Measurements from ENCODE around the gene LGI4.
"Not testable (repeated sequence)": the region's sequence is repeated elsewhere in the genome, so short reads cannot be mapped to it uniquely, and the experiment has no call there.

Gene LGI4

DNA sequence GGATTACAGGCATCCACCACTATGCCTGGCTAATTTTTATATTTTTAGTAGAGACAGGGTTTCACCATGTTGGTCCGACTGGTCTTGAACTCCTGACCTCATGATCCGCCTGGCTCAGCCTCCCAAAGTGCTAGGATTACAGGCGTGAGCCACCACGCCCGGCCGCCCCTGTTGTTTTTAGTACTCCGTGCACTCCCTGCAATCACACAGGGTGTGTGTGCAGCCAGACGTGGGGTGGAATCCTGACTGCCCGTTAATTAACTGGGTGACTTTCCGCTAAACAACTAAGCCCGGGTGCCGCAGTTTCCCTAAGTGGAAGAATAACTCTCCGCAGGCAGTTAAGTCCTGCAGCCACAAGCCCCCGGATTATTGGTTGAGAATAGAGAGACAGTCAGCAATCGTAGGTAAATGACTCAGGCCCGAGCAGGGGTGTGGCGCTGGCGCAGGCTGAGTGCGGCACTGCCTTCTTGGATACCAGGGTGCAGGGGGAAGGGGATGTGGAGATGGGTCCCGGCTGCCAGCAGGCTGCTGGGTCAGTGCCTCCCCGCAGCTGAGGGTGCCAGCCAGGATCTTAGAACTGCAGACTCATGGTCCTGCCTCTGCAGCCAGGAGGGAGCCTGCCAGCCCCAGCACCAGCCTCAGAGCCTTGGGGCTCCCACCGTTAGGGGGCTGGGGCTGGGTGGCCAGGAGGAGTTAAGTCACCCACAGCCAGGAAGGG lies 25.3 kb downstream of the LGI4 start:
- H3K27ac ChIP-seq (ENCODE audit: low read length) = no peak overlapping the region
- peaks cover 0 to 4% of the 10 kb centered on the region in 2 donors for H3K4me1 ChIP-seq (ENCODE audit: control insufficient read depth in 1 of 2, insufficient read depth in 2 of 2, low read length in 2 of 2)
- no peaks in the 10 kb centered on the region for H3K36me3 ChIP-seq (ENCODE audit: control insufficient read depth in 1 of 2, insufficient read depth in 2 of 2, low read length in 2 of 2)
- H3K4me3 ChIP-seq (ENCODE audit: low read depth in 1 of 2, low read length in 2 of 2) = no peak overlapping the region
- no peaks in the 10 kb centered on the region for H3K9me3 ChIP-seq (ENCODE audit: control insufficient read depth in 1 of 2, low read length in 2 of 2)
- H3K27me3 ChIP-seq (ENCODE audit: low read depth, low read length) = no peaks in the 10 kb centered on the region

DNA sequence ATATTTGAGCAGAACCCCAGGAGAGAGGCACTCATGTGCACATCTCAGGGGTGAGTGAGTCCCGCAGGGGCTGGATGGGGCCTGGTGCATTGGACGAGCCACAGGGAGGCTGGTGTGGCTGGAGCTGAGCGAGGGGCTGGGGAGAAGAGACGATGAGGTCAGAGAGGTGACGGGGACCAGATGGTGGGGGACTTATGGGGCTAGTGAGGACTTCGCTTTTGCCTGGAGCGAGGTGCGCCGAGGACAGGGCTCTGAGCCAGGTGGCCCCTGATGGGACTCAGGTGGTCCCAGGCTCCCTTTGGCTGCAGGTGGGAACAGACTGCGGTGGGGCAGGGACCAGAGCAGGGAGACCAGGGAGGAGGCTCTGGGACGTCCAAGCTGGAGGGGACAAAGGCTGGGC lies 26.1 kb downstream of the LGI4 start:
- Histone ChIP-seq H3K27me3 (ENCODE audit: low read depth, low read length) (no peaks in the 10 kb centered on the region), H3K27ac (ENCODE audit: low read length) (no peak overlapping the region), H3K4me3 (ENCODE audit: low read depth in 1 of 2, low read length in 2 of 2) (no peak overlapping the region), H3K36me3 (ENCODE audit: control insufficient read depth in 1 of 2, insufficient read depth in 2 of 2, low read length in 2 of 2) (no peaks in the 10 kb centered on the region), H3K9me3 (ENCODE audit: control insufficient read depth in 1 of 2, low read length in 2 of 2) (no peaks in the 10 kb centered on the region), H3K4me1 (ENCODE audit: control insufficient read depth in 1 of 2, insufficient read depth in 2 of 2, low read length in 2 of 2) (no peaks in the 10 kb centered on the region)

DNA sequence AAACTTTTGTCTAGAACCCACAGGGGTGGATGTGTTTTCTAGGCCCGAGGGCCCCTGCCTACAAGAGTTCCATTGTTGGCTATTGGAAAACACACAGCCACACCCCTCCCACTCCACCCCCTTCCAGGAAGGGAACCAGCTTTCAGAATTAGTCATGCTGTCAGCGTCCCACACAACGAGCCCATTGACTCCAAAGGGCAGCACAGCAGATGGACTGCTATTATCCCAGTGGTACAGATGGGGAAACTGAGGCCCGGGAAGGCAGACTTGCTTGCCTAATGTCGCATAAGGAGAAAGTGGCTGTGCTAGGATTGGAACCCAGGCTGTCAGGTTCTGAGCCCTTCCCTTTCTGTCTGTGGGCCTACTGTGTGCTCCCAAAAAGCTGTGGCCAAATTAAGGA lies 27.3 kb downstream of the LGI4 start:
- peak overlapping the region; percentile 50 for H3K27ac ChIP-seq (ENCODE audit: low read length)
- no peaks in the 10 kb centered on the region for H3K27me3 ChIP-seq (ENCODE audit: low read depth, low read length)

DNA sequence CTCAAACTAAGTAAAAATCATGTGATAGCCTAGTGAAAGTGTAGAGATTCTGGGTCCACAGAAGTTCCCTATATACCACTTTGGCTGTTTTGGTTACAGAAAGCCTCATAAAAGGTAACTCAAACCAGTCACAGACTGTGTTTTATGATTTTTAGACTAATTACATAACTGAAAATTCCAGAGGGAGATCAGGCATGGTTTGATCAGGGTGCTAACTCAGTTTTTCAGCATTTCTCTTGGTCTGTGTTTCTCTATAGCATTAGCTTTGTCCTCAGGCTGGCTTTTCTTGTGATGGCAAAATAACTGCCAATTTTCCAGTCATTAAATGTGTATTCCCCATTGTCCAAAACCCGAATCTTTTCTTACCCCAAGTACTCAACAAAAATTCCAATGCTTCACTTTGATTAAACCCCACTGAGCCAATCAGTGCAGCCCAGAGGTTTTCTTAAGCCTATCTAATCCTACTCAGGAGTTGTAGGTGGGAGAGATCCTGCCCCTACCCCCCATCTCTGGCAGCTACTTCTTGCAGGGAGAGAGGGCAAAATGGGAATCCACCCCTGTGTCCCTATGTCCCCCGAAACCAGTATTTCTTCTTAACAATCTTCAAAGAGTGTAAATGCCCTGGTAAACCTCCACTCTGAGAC lies 27.8 kb downstream of the LGI4 start:
- Histone ChIP-seq H3K4me3 (ENCODE audit: low read depth in 1 of 2, low read length in 2 of 2) (no peak overlapping the region), H3K27me3 (ENCODE audit: low read depth, low read length) (no peaks in the 10 kb centered on the region), H3K9me3 (ENCODE audit: control insufficient read depth in 1 of 2, low read length in 2 of 2) (no peaks in the 10 kb centered on the region), H3K4me1 (ENCODE audit: control insufficient read depth in 1 of 2, insufficient read depth in 2 of 2, low read length in 2 of 2) (no peaks in the 10 kb centered on the region), H3K36me3 (ENCODE audit: control insufficient read depth in 1 of 2, insufficient read depth in 2 of 2, low read length in 2 of 2) (no peaks in the 10 kb centered on the region), H3K27ac (ENCODE audit: low read length) (peak overlapping the region; percentile 50)

More for the DNA sequence above, 27.3 kb downstream of the LGI4 start:
- H3K36me3 ChIP-seq (ENCODE audit: control insufficient read depth in 1 of 2, insufficient read depth in 2 of 2, low read length in 2 of 2) = no peaks in the 10 kb centered on the region
- no peaks in the 10 kb centered on the region for H3K4me1 ChIP-seq (ENCODE audit: control insufficient read depth in 1 of 2, insufficient read depth in 2 of 2, low read length in 2 of 2)
- H3K4me3 ChIP-seq (ENCODE audit: low read depth in 1 of 2, low read length in 2 of 2) = no peak overlapping the region
- H3K9me3 ChIP-seq (ENCODE audit: control insufficient read depth in 1 of 2, low read length in 2 of 2) = no peaks in the 10 kb centered on the region

DNA sequence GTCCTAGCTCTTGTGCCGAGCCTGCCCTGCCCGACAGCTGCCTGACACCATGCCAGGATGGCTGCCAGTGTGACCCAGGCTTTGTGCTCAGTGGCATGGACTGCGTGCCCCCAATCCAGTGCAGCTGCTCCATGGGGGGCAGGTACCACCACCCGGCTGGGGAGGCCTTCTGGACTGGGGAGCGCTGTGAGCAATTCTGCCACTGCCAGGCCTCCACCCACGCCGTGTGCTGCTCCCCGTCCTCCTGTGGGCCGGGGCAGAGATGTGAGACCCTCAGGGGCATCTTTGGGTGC lies 28.6 kb downstream of the LGI4 start:
- Histone ChIP-seq H3K27me3 (ENCODE audit: low read depth, low read length) (no peaks in the 10 kb centered on the region), H3K27ac (ENCODE audit: low read length) (no peak overlapping the region), H3K36me3 (ENCODE audit: control insufficient read depth in 1 of 2, insufficient read depth in 2 of 2, low read length in 2 of 2) (no peaks in the 10 kb centered on the region)

DNA sequence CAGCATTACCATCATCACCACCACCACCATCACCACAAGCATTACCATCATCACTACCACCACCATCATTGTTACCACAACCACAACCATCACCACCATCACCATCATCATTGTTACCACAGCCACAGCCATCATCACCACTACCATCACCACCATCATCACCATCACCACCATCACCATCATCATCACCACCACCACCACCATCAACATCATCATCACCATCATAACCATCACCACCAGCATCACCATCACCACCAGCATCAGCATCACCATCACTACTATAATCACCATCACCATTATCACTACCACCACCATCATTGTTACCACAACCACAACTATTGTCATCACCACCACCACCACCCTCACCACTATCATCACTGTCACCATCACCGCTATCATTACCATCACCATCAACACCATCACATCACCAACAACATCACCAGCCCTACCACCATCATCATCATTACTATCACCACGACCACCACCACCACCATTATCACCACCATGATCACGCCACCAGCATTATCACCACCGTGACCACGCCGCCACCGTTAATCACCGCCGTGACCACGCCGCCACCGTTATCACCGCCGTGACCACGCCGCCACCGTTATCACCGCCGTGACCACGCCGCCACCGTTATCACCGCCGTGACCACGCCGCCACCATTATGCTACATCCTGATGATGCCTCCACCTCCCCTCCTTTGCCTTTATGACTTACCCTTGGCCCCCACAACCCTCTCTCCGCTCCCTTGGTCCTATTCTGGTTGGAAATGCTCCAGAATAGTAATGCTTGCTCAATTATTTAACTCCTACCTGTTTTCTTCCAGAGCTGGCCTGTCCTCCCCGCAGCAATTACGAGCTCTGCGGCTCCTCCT lies 29.2 kb downstream of the LGI4 start:
- Histone ChIP-seq H3K4me1 (ENCODE audit: control insufficient read depth in 1 of 2, insufficient read depth in 2 of 2, low read length in 2 of 2) (no peaks in the 10 kb centered on the region), H3K27me3 (ENCODE audit: low read depth, low read length) (no peaks in the 10 kb centered on the region), H3K36me3 (ENCODE audit: control insufficient read depth in 1 of 2, insufficient read depth in 2 of 2, low read length in 2 of 2) (no peaks in the 10 kb centered on the region), H3K4me3 (ENCODE audit: low read depth in 1 of 2, low read length in 2 of 2) (no peak overlapping the region), H3K27ac (ENCODE audit: low read length) (no peak overlapping the region), H3K9me3 (ENCODE audit: control insufficient read depth in 1 of 2, low read length in 2 of 2) (no peaks in the 10 kb centered on the region)

More for the DNA sequence above, 28.6 kb downstream of the LGI4 start:
- no peaks in the 10 kb centered on the region for H3K4me1 ChIP-seq (ENCODE audit: control insufficient read depth in 1 of 2, insufficient read depth in 2 of 2, low read length in 2 of 2)
- no peak overlapping the region for H3K4me3 ChIP-seq (ENCODE audit: low read depth in 1 of 2, low read length in 2 of 2)
- no peaks in the 10 kb centered on the region for H3K9me3 ChIP-seq (ENCODE audit: control insufficient read depth in 1 of 2, low read length in 2 of 2)

DNA sequence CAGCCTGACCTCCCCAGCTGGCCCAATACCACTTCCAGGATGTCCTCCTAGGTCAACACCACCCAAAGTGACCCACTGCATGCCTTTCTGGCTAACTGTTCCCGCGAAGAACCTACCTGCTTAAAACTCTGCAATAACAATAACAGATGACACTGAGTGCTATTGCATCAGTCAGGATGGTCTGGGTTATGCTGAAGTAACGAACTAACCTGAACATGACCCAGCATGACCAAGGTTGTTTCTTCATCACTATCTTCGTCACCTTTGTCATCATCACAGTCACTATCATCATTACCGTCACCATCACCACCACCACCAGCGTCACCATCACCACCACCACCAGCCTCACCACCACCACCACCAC lies 29.8 kb downstream of the LGI4 start:
- Histone ChIP-seq H3K36me3 (ENCODE audit: control insufficient read depth in 1 of 2, insufficient read depth in 2 of 2, low read length in 2 of 2) (no peaks in the 10 kb centered on the region), H3K27ac (ENCODE audit: low read length) (no peak overlapping the region), H3K27me3 (ENCODE audit: low read depth, low read length) (no peaks in the 10 kb centered on the region), H3K4me1 (ENCODE audit: control insufficient read depth in 1 of 2, insufficient read depth in 2 of 2, low read length in 2 of 2) (no peaks in the 10 kb centered on the region), H3K9me3 (ENCODE audit: control insufficient read depth in 1 of 2, low read length in 2 of 2) (no peaks in the 10 kb centered on the region), H3K4me3 (ENCODE audit: low read depth in 1 of 2, low read length in 2 of 2) (no peak overlapping the region)

DNA sequence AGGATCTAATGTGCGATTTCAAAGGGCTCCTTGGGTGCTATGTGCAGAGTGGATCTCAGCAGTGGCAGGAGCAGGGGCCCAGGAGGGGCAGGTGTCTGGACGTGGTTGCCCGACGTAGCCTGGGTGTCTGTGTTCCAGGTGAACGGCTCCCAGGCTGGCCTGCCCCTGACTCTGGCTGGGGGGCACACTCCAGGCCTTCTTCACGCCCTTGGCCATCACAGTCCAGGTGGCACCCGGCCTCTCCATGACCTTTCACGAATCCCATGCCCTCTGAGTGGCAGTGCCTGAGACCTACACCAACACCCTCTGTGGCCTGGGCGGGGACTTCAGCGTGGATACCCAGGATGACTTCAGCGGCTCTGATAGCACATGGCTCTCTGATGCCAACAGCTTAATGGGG lies 30.5 kb downstream of the LGI4 start:
- no peaks in the 10 kb centered on the region for H3K27me3 ChIP-seq (ENCODE audit: low read depth, low read length)
- H3K4me3 ChIP-seq (ENCODE audit: low read depth in 1 of 2, low read length in 2 of 2) = no peak overlapping the region
- H3K27ac ChIP-seq (ENCODE audit: low read length) = no peak overlapping the region
- H3K9me3 ChIP-seq (ENCODE audit: control insufficient read depth in 1 of 2, low read length in 2 of 2) = no peaks in the 10 kb centered on the region
- H3K4me1 ChIP-seq (ENCODE audit: control insufficient read depth in 1 of 2, insufficient read depth in 2 of 2, low read length in 2 of 2) = no peaks in the 10 kb centered on the region
- no peaks in the 10 kb centered on the region for H3K36me3 ChIP-seq (ENCODE audit: control insufficient read depth in 1 of 2, insufficient read depth in 2 of 2, low read length in 2 of 2)

DNA sequence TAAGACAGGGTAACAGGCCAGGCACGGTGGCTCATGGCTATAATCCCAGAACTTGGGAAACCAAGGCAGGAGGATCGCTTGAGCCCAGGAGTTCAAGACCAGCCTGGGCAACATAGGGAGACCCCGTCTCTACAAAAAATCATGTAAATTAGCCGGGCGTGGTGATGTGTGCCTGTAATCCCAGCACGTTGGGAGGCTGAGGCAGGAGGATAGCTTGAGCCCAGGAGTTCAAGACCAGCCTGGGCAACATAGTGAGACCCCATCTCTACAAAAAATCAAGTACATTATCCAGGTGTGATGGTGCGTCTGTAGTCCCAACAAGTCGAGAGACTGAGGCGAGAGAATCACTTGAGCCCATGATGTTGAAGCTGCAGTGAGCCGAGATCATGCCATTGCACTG lies 31.2 kb downstream of the LGI4 start:
- not testable (repeated sequence) for H3K4me3 ChIP-seq (ENCODE audit: low read depth in 1 of 2, low read length in 2 of 2); H3K9me3 ChIP-seq (ENCODE audit: control insufficient read depth in 1 of 2, low read length in 2 of 2); H3K27ac ChIP-seq (ENCODE audit: low read length); H3K36me3 ChIP-seq (ENCODE audit: control insufficient read depth in 1 of 2, insufficient read depth in 2 of 2, low read length in 2 of 2); H3K4me1 ChIP-seq (ENCODE audit: control insufficient read depth in 1 of 2, insufficient read depth in 2 of 2, low read length in 2 of 2); H3K27me3 ChIP-seq (ENCODE audit: low read depth, low read length)

DNA sequence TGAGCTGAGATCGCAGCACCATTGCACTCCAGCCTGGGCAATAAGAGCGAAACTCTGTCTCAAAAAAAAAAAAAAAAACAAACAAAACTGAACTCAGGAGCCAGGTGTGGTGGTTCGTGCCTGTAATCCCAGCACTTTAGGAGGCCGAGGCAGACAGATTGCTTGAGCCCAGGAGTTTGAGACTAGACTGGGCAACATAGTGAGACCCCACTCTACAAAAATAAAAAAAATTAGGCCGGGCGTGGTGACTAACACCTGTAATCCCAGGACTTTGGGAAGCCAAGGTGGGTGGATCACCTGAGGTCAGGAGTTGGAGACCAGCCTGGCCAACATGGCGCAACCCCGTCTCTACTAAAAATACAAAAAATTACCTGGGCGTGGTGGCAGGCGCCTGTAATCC lies 32.9 kb downstream of the LGI4 start:
- H3K27ac ChIP-seq (ENCODE audit: low read length); H3K4me1 ChIP-seq (ENCODE audit: control insufficient read depth in 1 of 2, insufficient read depth in 2 of 2, low read length in 2 of 2); H3K27me3 ChIP-seq (ENCODE audit: low read depth, low read length); H3K4me3 ChIP-seq (ENCODE audit: low read depth in 1 of 2, low read length in 2 of 2); H3K36me3 ChIP-seq (ENCODE audit: control insufficient read depth in 1 of 2, insufficient read depth in 2 of 2, low read length in 2 of 2); H3K9me3 ChIP-seq (ENCODE audit: control insufficient read depth in 1 of 2, low read length in 2 of 2): not testable (repeated sequence)

DNA sequence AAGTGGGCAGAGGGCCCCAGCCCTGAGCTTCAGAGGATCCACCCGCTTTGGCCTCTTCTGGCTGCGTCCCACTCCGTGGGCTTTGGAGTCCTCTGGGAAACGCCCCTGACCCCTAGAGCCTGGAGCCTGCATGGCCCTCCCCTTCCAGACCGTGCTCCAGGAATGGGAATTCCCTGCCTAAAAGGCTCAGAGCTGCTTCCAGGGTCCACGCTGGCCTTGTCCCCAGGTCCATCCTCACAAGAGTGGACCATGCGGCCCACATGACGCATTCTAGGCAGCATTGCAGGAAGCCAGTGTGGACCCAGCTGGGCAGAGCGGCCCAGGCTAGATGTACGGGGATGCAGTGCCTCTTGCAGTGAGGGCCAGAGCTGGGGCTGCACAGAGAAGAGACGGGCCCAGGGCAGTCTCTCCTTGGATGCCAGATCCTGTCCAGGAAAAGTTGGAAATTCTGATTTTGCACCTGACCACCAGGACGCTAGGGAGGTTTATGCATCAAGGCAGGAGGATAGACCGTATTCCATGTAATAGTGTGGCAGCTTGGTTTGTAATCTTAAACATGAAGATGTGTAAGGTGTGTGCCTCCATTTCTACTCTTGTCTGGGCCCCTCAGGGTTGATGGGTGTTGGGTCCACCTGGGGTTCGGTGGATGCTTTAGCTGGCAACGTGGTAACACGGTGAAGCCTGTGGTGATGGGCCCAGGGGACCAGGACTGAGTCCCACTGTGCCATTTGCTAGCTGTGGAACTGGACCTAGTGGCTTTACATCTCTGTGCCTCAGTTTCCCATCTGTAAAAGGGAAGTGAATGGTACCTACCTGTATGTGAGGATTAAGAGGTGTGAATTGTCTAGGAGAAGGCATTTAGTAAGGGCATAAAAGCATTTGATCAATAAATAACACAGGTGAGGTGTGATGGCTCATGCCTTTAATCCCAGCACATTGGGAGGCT lies 34.0 kb downstream of the LGI4 start:
- H3K27ac ChIP-seq (ENCODE audit: low read length) = no peak overlapping the region
- no peaks in the 10 kb centered on the region for H3K9me3 ChIP-seq (ENCODE audit: control insufficient read depth in 1 of 2, low read length in 2 of 2)
- no peaks in the 10 kb centered on the region for H3K36me3 ChIP-seq (ENCODE audit: control insufficient read depth in 1 of 2, insufficient read depth in 2 of 2, low read length in 2 of 2)
- H3K27me3 ChIP-seq (ENCODE audit: low read depth, low read length) = no peaks in the 10 kb centered on the region
- no peak overlapping the region for H3K4me3 ChIP-seq (ENCODE audit: low read depth in 1 of 2, low read length in 2 of 2)
- H3K4me1 ChIP-seq (ENCODE audit: control insufficient read depth in 1 of 2, insufficient read depth in 2 of 2, low read length in 2 of 2) = no peaks in the 10 kb centered on the region

Measured in muscle layer of duodenum (tissue), 2 donors.